Measurements from ENCODE around the gene MT1G. TPM values are rescaled to one million over a fixed set of nuclear protein-coding genes. Genes with fewer than 3 reads are reported as not detected.

Gene MT1G
- total RNA-seq, 2 experiments from 2014 or later: not detected

DNA sequence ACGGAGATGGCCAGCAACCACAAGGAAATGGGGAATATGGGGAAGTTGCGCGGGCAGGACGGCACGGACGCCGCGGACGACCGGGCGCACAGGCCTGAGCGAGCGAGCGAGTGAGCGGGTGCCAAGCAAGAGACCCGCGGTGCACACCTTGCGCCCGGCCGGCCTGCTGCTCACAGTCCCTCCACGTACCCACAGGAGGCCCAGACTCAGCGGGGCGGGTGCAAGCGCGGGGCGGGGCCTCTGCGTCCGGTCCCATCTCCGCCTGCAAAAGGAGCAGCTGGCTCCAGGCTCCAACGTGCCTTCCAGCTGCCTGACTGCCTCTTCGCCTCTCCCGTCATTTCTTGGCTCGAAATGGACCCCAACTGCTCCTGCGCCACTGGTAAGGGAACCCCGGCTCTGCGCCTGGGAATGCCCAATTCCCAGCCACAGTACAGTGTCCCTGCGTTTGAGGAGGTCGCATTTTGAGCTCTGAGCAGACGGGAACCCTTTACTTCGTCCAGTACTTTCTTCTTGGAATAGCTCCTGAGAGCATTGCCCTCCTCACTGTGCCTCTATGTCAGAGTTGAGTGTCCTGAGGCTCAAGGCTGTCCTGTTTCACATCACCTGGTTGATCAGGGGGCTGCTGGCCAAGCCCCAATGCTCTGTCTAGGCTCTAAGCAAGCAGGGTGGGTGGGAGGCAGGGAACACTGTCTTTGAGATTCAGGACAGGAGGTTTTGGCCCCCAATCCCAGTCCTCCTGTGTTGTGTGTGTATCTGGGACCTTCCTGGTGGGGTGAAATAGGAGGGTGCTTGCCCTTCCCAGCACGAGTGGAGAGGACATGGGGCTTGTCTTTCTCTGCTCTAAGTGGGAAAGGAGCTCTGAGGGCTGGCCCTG lies 50.4 kb downstream of the MT1G start:
- intact Hi-C loops (cut with micrococcal nuclease; ENCODE audit: unreplicated experiment): no loop called here

More for the DNA sequence above, 50.4 kb downstream of the MT1G start:
- H3K4me2 ChIP-seq (ENCODE audit: low read length): no peak overlapping the region
- no peak for DNase-seq (ENCODE audit: low spot score)
- no peaks in the 10 kb centered on the region for H3K79me2 ChIP-seq (ENCODE audit: insufficient read depth, low read depth, low read length)
- H3K9me3 ChIP-seq (ENCODE audit: low read length): no peaks in the 10 kb centered on the region
- H3K27ac ChIP-seq (ENCODE audit: low read depth, low read length, poor library complexity, severe bottlenecking): no peak overlapping the region
- BruUV-seq (replicated peaks): no TSS peak
- H2AFZ ChIP-seq (ENCODE audit: low read length): no peak overlapping the region
- no peak for TF ChIP-seq EZH2phosphoT487 (IDR thresholded peaks at IDR 0.05; ENCODE audit: borderline replicate concordance, low read depth, low read length)
- TF ChIP-seq, protein P1, sequence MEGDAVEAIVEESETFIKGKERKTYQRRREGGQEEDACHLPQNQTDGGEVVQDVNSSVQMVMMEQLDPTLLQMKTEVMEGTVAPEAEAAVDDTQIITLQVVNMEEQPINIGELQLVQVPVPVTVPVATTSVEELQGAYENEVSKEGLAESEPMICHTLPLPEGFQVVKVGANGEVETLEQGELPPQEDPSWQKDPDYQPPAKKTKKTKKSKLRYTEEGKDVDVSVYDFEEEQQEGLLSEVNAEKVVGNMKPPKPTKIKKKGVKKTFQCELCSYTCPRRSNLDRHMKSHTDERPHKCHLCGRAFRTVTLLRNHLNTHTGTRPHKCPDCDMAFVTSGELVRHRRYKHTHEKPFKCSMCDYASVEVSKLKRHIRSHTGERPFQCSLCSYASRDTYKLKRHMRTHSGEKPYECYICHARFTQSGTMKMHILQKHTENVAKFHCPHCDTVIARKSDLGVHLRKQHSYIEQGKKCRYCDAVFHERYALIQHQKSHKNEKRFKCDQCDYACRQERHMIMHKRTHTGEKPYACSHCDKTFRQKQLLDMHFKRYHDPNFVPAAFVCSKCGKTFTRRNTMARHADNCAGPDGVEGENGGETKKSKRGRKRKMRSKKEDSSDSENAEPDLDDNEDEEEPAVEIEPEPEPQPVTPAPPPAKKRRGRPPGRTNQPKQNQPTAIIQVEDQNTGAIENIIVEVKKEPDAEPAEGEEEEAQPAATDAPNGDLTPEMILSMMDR (conservative IDR thresholded peaks at IDR 0.05; ENCODE audit: low read length): no peak
- H3K9me2 ChIP-seq (ENCODE audit: insufficient read depth, low read length): no peaks in the 10 kb centered on the region
- H3K36me3 ChIP-seq (ENCODE audit: insufficient read depth, low read length): no peaks in the 10 kb centered on the region
- ChIA-PET CTCF (ENCODE audit: unreplicated experiment) (no interaction called here), POLR2A (no interaction called here)
- no peaks in the 10 kb centered on the region for H4K20me1 ChIP-seq (ENCODE audit: insufficient read depth, low read length)
- H3K4me3 ChIP-seq (ENCODE audit: low read depth, low read length, poor library complexity, severe bottlenecking): no peak overlapping the region
- no peaks in the 10 kb centered on the region for H3K4me1 ChIP-seq (ENCODE audit: insufficient read depth, low read length, poor library complexity, severe bottlenecking)

Other genes with a start within 250 kb of the MT1G start
- gene AMFR, start 242.5 kb downstream of the MT1G start, total RNA-seq (2014; rRNA removed; shearing (Covaris generic)): 87.7 and 108 TPM in 2 replicates
- 101 and 105 TPM in 2 replicates for gene AMFR, start 242.5 kb downstream of the MT1G start, total RNA-seq (2022)
- gene NUDT21, start 216.7 kb downstream of the MT1G start, total RNA-seq (2014; rRNA removed; shearing (Covaris generic)): 123 and 229 TPM in 2 replicates
- gene NUDT21, start 216.7 kb downstream of the MT1G start, total RNA-seq (2022): 270 and 273 TPM in 2 replicates
- 35.1 and 78.7 TPM in 2 replicates for gene OGFOD1, start 216.5 kb downstream of the MT1G start, total RNA-seq (2014; rRNA removed; shearing (Covaris generic))
- 45.3 and 56.8 TPM in 2 replicates for gene OGFOD1, start 216.5 kb downstream of the MT1G start, total RNA-seq (2022)
- 13.9 and 15.3 TPM in 2 replicates for gene BBS2, start 148.0 kb downstream of the MT1G start, total RNA-seq (2014; rRNA removed; shearing (Covaris generic))
- 14.1 and 18.3 TPM in 2 replicates for gene BBS2, start 148.0 kb downstream of the MT1G start, total RNA-seq (2022)
- gene MT4, start 103.0 kb downstream of the MT1G start, total RNA-seq (2014; rRNA removed; shearing (Covaris generic)): not detected in 2 replicates
- not detected in 2 replicates for gene MT4, start 103.0 kb downstream of the MT1G start, total RNA-seq (2022)
- not detected in 2 replicates for gene MT3, start 78.5 kb downstream of the MT1G start, total RNA-seq (2014; rRNA removed; shearing (Covaris generic))
- not detected in 2 replicates for gene MT3, start 78.5 kb downstream of the MT1G start, total RNA-seq (2022)
- 27.2 and 40.0 TPM in 2 replicates for gene MT2A, start 59.5 kb downstream of the MT1G start, total RNA-seq (2014; rRNA removed; shearing (Covaris generic))
- 5.7 and 9.3 TPM in 2 replicates for gene MT2A, start 59.5 kb downstream of the MT1G start, total RNA-seq (2022)
- not detected in 2 replicates for gene MT1E, start 42.3 kb downstream of the MT1G start, total RNA-seq (2014; rRNA removed; shearing (Covaris generic))
- gene MT1E, start 42.3 kb downstream of the MT1G start, total RNA-seq (2022): not detected in 2 replicates
- gene MT1M, start 35.4 kb downstream of the MT1G start, total RNA-seq (2014; rRNA removed; shearing (Covaris generic)): not detected in 2 replicates
- gene MT1M, start 35.4 kb downstream of the MT1G start, total RNA-seq (2022): not detected in 2 replicates
- not detected in 2 replicates for gene MT1A, start 29.4 kb downstream of the MT1G start, total RNA-seq (2014; rRNA removed; shearing (Covaris generic))
- gene MT1A, start 29.4 kb downstream of the MT1G start, total RNA-seq (2022): not detected in 2 replicates
- gene MT1B, start 16.2 kb downstream of the MT1G start, total RNA-seq (2014; rRNA removed; shearing (Covaris generic)): not detected in 2 replicates
- not detected in 2 replicates for gene MT1B, start 16.2 kb downstream of the MT1G start, total RNA-seq (2022)
- 0.44 TPM in 1 of 2 replicates, not detected in the other for gene MT1F, start 10.1 kb downstream of the MT1G start, total RNA-seq (2014; rRNA removed; shearing (Covaris generic))
- 1.8 TPM in 1 of 2 replicates, not detected in the other for gene MT1F, start 10.1 kb downstream of the MT1G start, total RNA-seq (2022)
- gene MT1H, start 1.7 kb upstream of the MT1G start, total RNA-seq (2014; rRNA removed; shearing (Covaris generic)): not detected in 2 replicates
- not detected in 2 replicates for gene MT1H, start 1.7 kb upstream of the MT1G start, total RNA-seq (2022)
- gene MT1X, start 14.4 kb upstream of the MT1G start, total RNA-seq (2014; rRNA removed; shearing (Covaris generic)): 17.1 and 18.8 TPM in 2 replicates
- gene MT1X, start 14.4 kb upstream of the MT1G start, total RNA-seq (2022): 14.6 and 21.2 TPM in 2 replicates
- gene NUP93, start 62.1 kb upstream of the MT1G start, total RNA-seq (2014; rRNA removed; shearing (Covaris generic)): 119 and 120 TPM in 2 replicates
- 148 and 183 TPM in 2 replicates for gene NUP93, start 62.1 kb upstream of the MT1G start, total RNA-seq (2022)
- gene SLC12A3, start 197.1 kb upstream of the MT1G start, total RNA-seq (2014; rRNA removed; shearing (Covaris generic)): 0.25 and 1.6 TPM in 2 replicates
- gene SLC12A3, start 197.1 kb upstream of the MT1G start, total RNA-seq (2022): 0.63 and 0.88 TPM in 2 replicates